ENCODE measurements around the gene PLA2G2C.
"Not testable (repeated sequence)": the region's sequence is repeated elsewhere in the genome, so short reads cannot be mapped to it uniquely, and the experiment has no call there.

PLA2G2C gene, protein sequence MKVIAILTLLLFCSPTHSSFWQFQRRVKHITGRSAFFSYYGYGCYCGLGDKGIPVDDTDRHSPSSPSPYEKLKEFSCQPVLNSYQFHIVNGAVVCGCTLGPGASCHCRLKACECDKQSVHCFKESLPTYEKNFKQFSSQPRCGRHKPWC

GRCh38 chr1:20185834-20186782 lies at the start of gene PLA2G2C, which contains the start of gene UBXN10:
PLA2G2C (minus strand) TSS chr1:20186518; CDS start chr1:20177363, 9,155 bp downstream.
UBXN10 (plus strand) TSS chr1:20186096; CDS start chr1:20190562, 4,466 bp downstream.
- peak; percentile 6 for DNase-seq

- no peak for DNase-seq
Measured at GRCh38 chr1:20234788-20235535, 48.6 kb upstream of the PLA2G2C start.

DNA sequence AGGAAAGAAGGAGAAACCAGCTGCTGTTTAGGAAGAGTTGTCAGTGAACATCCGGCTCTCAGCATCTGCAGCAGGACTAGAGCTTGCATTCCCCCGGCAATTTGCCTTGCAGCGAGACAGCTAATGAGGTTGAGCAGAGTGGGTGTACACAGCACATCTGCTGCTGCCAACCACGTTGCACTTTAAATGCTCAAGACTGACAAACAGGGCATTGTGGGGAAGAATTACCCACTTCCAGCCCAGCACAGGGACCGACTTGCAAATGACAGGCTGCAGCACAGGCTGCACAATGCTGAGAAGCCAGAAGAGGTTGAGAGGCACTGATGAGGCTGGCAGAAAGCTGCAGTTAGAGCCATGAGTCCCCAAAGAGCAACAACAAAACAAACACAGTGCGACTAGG lies 47.5 kb upstream of the PLA2G2C start:
- no peak for DNase-seq

GRCh38 chr1:20233394-20233793 lies 47.1 kb upstream of the PLA2G2C start:
- DNase-seq, result no peak

DNA sequence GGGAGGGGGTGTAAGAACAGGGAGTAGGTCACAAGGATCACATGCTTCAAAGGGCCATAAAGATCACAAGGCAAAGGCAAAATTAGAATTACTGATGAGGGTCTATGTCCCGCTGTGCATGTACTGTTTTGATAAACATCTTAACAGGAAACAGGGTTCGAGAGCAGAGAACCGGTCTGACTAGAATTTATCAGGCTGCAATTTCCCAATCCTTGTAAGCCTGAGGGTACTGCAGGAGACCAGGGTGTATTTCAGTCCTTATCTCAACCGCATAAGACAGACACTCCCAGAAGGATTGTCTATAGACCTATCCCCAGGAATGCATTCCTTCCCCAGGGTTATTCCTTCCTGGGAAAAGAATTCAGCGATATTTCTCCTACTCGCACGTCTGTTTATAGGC lies 46.2 kb upstream of the PLA2G2C start:
- not testable (repeated sequence) for DNase-seq

GRCh38 chr1:20229171-20229570 lies 42.9 kb upstream of the PLA2G2C start:
- DNase-seq, result no peak

- DNase-seq, result no peak
Measured at GRCh38 chr1:20228314-20228825, 42.1 kb upstream of the PLA2G2C start.

GRCh38 chr1:20227704-20228103 lies 41.4 kb upstream of the PLA2G2C start:
- DNase-seq, result no peak

DNA sequence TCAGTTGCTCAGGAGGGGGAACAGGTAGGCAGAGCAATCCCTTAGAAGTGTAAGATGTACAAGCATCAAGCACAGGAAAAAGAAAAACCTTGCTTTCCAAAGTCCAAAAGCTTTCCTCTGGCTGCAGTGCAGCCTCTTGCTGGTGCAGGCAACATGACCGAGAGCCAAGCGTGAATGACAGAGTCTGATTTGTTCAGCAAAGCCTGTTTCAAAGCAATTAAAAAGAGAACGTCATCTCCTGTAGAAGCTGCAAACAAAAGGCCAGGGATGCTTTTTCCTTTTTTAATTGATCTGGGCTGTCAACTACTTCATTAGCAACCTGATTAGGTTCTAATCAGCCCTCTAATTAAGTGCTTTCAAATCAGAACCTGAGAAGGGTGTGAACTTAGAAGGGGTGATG lies 38.2 kb upstream of the PLA2G2C start:
- no peak for DNase-seq

DNA sequence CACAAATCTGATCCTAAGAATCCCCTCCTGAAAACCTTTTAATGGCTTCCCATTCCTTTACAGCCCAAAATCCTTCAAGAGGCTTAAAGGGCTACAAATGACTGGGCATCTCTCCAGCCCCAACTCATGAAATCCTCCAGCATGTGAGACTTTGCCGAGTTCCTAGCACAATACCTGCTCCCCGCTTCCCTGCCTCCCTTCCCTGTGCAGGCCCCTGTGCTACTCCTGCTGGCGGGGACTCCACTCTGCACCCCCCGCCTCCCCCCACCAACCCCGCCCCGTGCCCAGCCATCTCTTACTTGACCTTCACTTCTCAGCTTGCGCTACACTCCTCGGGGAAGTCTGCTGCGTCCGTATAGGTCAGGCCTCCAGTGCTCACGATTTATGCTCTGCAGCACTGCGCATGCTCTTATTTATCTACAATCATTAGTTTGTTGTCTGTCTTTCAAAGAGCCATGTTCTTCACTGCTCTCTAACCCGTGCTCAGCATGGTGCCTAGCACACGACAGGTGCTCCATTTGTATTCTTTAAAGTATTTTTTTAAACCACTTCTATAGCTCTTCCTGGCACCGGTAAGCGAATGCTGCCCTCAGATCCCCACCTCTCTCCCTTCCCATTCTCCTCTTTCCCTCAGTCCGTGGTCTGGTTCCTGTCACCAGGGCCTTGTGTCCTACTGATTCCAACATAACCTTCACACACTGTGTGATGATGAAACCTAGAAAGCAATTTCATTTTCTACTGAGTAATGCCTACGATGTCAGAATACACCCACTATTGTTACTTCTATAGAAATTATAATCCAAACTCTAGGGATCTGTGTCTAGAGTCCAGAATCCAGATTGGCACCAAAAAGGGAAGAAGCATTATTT lies 37.5 kb upstream of the PLA2G2C start:
- DNase-seq, result no peak

GRCh38 chr1:20223106-20223505 lies 36.8 kb upstream of the PLA2G2C start:
- DNase-seq, result no peak

DNA sequence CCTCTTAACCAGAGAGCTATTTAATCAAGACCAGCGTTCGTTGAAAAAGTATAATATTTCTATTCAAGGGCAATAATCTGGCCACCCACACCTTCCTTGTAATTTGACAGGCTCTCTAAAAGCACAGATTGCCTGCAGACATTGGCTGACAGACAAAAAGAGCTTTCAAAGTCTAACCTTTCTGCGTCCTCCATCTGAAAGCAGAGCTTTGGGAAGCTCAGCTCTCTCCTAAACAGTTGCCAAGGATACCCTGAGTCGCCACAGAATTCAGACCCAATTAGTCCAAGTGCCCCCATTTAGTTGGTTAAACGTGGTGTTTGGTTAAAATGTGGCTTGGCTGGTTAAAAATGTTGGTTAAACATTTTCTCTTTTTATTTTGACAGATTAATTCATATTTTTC lies 33.7 kb upstream of the PLA2G2C start:
- no peak for DNase-seq

DNA sequence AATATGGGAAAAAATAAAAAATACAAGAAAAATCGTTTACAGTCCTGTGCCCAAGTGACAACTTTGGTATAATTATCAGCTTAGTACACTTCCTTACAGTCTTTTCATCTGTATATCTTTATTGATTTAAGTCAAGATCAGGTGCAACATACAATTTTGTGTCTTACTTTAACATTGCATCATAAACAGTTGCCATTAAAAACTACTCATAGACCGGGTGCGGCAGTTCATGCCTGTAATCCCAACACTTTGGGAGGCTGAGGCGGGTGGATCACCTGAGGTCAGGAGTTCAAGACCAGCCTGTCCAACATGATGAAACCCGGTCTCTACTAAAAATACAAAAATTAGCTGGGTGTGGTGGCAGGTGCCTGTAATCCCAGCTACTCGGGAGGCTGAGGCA lies 32.7 kb upstream of the PLA2G2C start:
- DNase-seq, result not testable (repeated sequence)

DNA sequence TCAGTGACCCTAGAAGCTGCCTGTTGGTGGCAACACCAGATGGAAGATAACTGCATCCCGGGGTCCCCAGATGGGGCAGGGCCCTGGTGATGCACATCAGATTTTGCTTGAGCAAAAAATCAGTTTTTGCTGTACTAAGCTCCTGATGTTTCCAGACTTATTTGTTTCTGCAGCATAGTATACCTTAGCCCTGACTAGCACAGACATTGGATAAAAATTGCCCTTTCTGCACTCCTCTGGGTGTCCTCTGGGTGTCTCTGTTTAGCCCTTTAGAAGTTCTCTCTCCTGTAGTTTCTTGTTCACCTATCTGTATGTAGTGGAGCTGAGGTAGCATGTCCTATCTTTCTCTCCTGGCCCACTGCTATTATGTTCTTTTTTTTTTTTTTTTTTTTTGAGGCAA lies 30.3 kb upstream of the PLA2G2C start:
- DNase-seq, result no peak

DNA sequence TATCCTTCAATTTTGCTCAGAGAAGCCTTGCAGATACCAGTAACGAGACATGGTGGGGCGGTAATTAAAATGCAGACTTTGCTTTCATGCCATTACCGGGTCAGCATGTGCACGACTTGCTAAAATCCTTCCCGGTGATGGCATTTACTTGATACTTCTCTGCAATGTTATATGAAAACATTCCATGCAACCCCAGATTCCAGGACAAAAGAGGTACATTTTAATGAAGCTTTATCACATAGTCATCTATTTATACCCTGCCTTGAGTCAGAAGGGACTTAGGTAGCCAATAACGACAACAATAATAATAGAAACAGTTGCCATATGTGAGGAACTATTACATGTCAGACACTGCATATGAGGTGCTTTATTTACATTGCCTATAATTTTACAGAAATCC lies 29.4 kb upstream of the PLA2G2C start:
- no peak for DNase-seq

GRCh38 chr1:20212685-20213331 lies 26.5 kb upstream of the PLA2G2C start:
- DNase-seq, result peak; percentile 88

DNA sequence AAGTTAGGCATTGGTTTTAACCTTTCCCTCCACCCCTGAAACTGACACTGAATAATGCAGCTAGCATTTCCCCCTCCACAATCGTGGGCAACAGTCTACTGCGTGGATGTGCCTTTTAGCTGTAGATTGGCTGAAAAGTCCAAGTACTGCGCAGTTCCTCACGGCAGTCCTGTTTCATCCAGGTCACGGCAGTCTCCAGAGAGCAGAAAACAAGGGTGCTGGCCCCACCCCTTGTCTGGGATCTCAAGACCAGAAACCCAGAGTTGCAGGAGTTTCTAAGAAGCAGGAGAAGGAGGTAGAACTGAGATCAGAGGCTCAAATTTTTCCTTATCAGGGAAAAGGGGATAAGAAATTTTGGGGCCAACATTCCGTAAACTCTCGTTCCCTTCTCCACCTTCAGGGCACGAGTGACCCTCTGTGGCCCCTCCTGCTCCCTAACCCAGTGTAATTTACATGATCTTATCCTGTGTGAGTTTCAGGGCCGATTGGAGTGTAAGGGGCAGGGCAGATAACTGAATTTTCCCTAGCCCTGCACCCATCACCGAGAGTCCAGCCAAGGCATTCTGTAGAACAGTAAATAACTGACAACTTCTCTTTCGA lies 25.9 kb upstream of the PLA2G2C start:
- no peak for DNase-seq

- DNase-seq, result no peak
Measured at GRCh38 chr1:20211511-20211931, 25.2 kb upstream of the PLA2G2C start.

DNA sequence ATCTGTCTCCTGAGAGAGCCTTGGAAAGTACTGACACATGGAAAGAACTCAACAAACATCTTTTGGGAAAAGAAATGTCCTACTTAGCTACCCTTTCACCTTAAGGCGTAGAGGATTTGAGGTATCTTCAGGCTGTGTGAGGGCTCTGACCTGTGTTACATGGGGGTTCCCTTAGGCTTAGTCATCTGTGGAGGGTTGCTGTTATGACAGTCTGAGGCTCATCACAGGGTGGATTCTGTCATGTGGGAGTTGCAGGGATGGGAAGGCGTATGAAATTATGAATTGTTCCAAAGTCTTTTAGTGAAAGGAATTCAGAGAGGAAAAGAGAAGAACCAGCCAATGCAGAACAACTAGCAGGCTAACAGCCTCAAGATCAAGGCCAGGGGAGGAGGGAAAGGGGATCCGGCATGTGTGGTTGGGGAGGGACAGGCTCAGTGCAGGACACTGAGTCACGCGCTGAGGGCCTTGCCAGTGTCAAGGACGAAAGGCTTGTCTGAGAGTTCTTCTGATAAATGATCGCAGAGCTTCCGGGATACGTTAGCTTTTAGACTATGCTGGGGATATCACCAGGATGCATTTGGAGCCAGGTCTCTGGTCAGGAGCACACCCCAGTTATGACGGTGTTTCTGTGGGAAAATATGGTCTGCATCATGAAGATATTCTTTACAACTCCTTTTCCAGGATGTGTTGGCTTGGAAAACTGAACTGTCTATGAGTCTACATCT lies 24.6 kb upstream of the PLA2G2C start:
- DNase-seq, result no peak

DNA sequence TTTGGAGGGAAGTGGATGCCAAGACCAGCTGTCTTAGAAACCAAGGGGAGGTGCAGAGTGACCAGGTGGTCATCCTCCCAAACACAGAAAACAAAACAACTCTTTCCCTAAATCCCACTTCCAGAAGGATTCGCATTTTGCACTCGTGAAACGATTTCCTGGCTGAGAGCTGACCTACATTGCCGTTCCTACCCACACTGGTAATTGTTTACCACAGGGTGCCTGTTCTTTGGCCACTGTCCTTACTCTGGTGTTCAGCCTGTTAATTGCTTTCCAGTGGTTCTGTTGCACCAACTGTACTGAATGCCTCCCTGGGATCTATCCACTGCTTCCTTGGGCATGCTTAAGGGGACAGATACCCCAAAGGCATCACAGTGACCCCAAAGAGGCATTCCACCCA lies 23.2 kb upstream of the PLA2G2C start:
- DNase-seq, result no peak

- DNase-seq, result no peak
Measured at GRCh38 chr1:20207546-20207945, 21.2 kb upstream of the PLA2G2C start.
